HCT116 (cell line): Measurements from ENCODE around the gene GNB1L. TPM values are rescaled to one million over a fixed set of nuclear protein-coding genes. Genes with fewer than 3 reads are reported as not detected.
A peak's percentile ranks its signal among the peaks of the same experiment; 100 is the strongest.

ENCODE experiments used
- ATAC-seq: fragments of 200-7000 bp; cut with Tn5 transposase; 2 replicates; pipeline ENCODE4 v1.9.1; 2020; ENCODE audit warnings: mild to moderate bottlenecking, moderate library complexity
- BruUV-seq: library from RNA; stranded (reverse); fragments of 400-500 nt; replicated peaks from 2 replicates; lab custom pipeline; 2021; lab: Mats Ljungman, UMichigan
- CTCF ChIA-PET: fragments of 300-600 bp; sonication (Branson Sonifier 250); formaldehyde crosslinking; loops from one replicate; lab custom pipeline; 2021; ENCODE audit warnings: antibody characterized with exemption; lab: Charles Lee
- POLR2A ChIA-PET: fragments of 300-600, 350-600 bp; sonication (Branson Sonifier 250); formaldehyde crosslinking; loops from one replicate; lab custom pipeline; 2021; ENCODE audit warnings: antibody characterized with exemption; lab: Charles Lee
- RAD21 ChIA-PET, 2 experiments: fragments of 300-600 bp; sonication (Branson Sonifier 250); formaldehyde crosslinking; loops; one replicate each; lab custom pipeline; 2023; ENCODE audit warnings: low total read pairs in 2 of 2; ENCODE audit not compliant: uncharacterized antibody in 2 of 2, unreplicated experiment in 2 of 2, low non-redundant PET in 1 of 2; lab: Charles Lee
- DNase-seq: peaks from one replicate; pipeline ENCODE4 v3.0.0-alpha.2; 2010; ENCODE audit warnings: low read depth, low spot score
- H2AFZ ChIP-seq: fragments of 200-600 bp; shearing (Covaris generic), sonication (generic); 2 replicates; pipeline ENCODE4 v1.6.1; 2017; ENCODE audit warnings: low read depth, mixed run types, mixed read lengths, antibody characterized with exemption, low read length; ENCODE audit not compliant: poor library complexity, severe bottlenecking
- H3K27ac ChIP-seq: 2 replicates; pipeline ENCODE4 v1.5.1; 2012; ENCODE audit warnings: low read depth, low read length
- H3K27me3 ChIP-seq: fragments of 200-600 bp; sonication (generic); 2 replicates; pipeline ENCODE4 v1.6.1; 2016; ENCODE audit warnings: mixed run types, low read length, mixed read lengths; ENCODE audit not compliant: insufficient read depth
- H3K36me3 ChIP-seq, 2 experiments: fragments of 200-500 bp in 1 of 2; fragments of 200-600 bp in 1 of 2; sonication (Bioruptor generic) in 1 of 2; sonication (generic) in 1 of 2; 2 replicates each; pipeline versions ENCODE4 v1.5.1 to v1.6.1; 2014 to 2016; ENCODE audit warnings: low read length in 2 of 2, inconsistent platforms in 1 of 2, mixed read lengths in 1 of 2, mixed run types in 1 of 2; ENCODE audit not compliant: insufficient read depth in 2 of 2, control insufficient read depth in 1 of 2
- H3K4me1 ChIP-seq, 2 experiments: fragments of 200-600 bp in 1 of 2; sonication (generic) in 1 of 2; 2 replicates each; pipeline versions ENCODE4 v1.5.1 to v1.6.1; 2012 to 2017; ENCODE audit warnings: low read length in 2 of 2, inconsistent platforms in 1 of 2, mild to moderate bottlenecking in 1 of 2, mixed read lengths in 1 of 2, mixed run types in 1 of 2, moderate library complexity in 1 of 2; ENCODE audit not compliant: insufficient read depth in 2 of 2, control insufficient read depth in 1 of 2
- H3K4me2 ChIP-seq: fragments of 200-600 bp; sonication (generic); 2 replicates; pipeline ENCODE4 v1.6.1; 2017; ENCODE audit warnings: mixed run types, low read length, mixed read lengths
- H3K4me3 ChIP-seq, 2 experiments: fragments of 200-600 bp in 1 of 2; sonication (generic) in 1 of 2; replicated peaks in 1 of 2; 2 replicates each; pipeline ENCODE4 v1.5.1; 2011 to 2016; ENCODE audit warnings: low read length in 2 of 2, control low read depth in 1 of 2, low read depth in 1 of 2, mild to moderate bottlenecking in 1 of 2, mixed read lengths in 1 of 2, mixed run types in 1 of 2
- H3K79me2 ChIP-seq: fragments of 200-600 bp; sonication (generic); 2 replicates; pipeline ENCODE4 v1.6.1; 2017; ENCODE audit warnings: mild to moderate bottlenecking, mixed run types, low read length, moderate library complexity, mixed read lengths; ENCODE audit not compliant: insufficient read depth
- H3K9ac ChIP-seq: fragments of 200-600 bp; sonication (generic); 2 replicates; pipeline ENCODE4 v1.6.1; 2016; ENCODE audit warnings: low read length, mixed read lengths
- H3K9me2 ChIP-seq: fragments of 200-600 bp; sonication (generic), shearing (Covaris generic); 2 replicates; pipeline ENCODE4 v1.6.1; 2017; ENCODE audit warnings: mixed run types, mild to moderate bottlenecking, moderate library complexity; ENCODE audit not compliant: insufficient read depth
- H3K9me3 ChIP-seq, 2 experiments: fragments of 200-500 bp in 1 of 2; fragments of 200-600 bp in 1 of 2; sonication (Bioruptor generic) in 1 of 2; sonication (generic) in 1 of 2; 2 replicates each; pipeline ENCODE4 v1.6.1; 2014 to 2017; ENCODE audit warnings: low read length in 2 of 2, mixed read lengths in 2 of 2, inconsistent platforms in 1 of 2, low read depth in 1 of 2, mild to moderate bottlenecking in 1 of 2, mixed run types in 1 of 2, moderate library complexity in 1 of 2; ENCODE audit not compliant: control insufficient read depth in 1 of 2, insufficient read depth in 1 of 2
- H4K20me1 ChIP-seq: fragments of 200-600 bp; sonication (generic), shearing (Covaris generic); 2 replicates; pipeline ENCODE4 v1.6.1; 2017; ENCODE audit warnings: mixed run types, mild to moderate bottlenecking, moderate library complexity; ENCODE audit not compliant: insufficient read depth
- CBX3 ChIP-seq: IDR thresholded peaks from 2 replicates; pipeline ENCODE4 v1.6.1; 2012; ENCODE audit warnings: low read depth
- CEBPB ChIP-seq: IDR thresholded peaks from 2 replicates; pipeline ENCODE4 v1.6.1; 2012; ENCODE audit warnings: low read depth
- CTCF ChIP-seq, 3 experiments: fragments of 200-600 bp in 1 of 3; sonication (generic) in 1 of 3; IDR thresholded peaks in 2 of 3; conservative IDR thresholded peaks in 1 of 3; 2 replicates each; pipeline ENCODE4 v1.5.1; 2012 to 2017; ENCODE audit warnings: low read depth in 2 of 3, low read length in 2 of 3, antibody characterized with exemption in 1 of 3, borderline replicate concordance in 1 of 3, control low read depth in 1 of 3, mild to moderate bottlenecking in 1 of 3, mixed read lengths in 1 of 3, mixed run types in 1 of 3, moderate library complexity in 1 of 3; ENCODE audit not compliant: insufficient read depth in 1 of 3
- ELF1 ChIP-seq: IDR thresholded peaks from 2 replicates; pipeline ENCODE4 v1.6.1; 2012; ENCODE audit warnings: low read depth, borderline replicate concordance
- EZH2 ChIP-seq: fragments of 200-600 bp; sonication (generic); IDR thresholded peaks from 2 replicates; pipeline ENCODE4 v1.6.1; 2017; ENCODE audit warnings: antibody characterized with exemption, mixed run types
- EZH2phosphoT487 ChIP-seq: fragments of 200-600 bp; IDR thresholded peaks from 2 replicates; pipeline ENCODE4 v1.6.1; 2018; ENCODE audit warnings: antibody characterized with exemption, borderline replicate concordance
- JUND ChIP-seq: IDR thresholded peaks from 2 replicates; pipeline ENCODE4 v1.6.1; 2012
- MAX ChIP-seq: IDR thresholded peaks from 2 replicates; pipeline ENCODE4 v1.6.1; 2012
- POLR2A ChIP-seq: IDR thresholded peaks from 2 replicates; pipeline ENCODE4 v1.7.0; 2011; ENCODE audit warnings: borderline replicate concordance; ENCODE audit not compliant: insufficient read depth, insufficient read length; ENCODE audit errors: extremely low read depth
- RAD21 ChIP-seq: IDR thresholded peaks from 2 replicates; pipeline ENCODE4 v1.6.1; 2012; ENCODE audit warnings: low read depth, mild to moderate bottlenecking
- SRF ChIP-seq: IDR thresholded peaks from 2 replicates; pipeline ENCODE4 v1.6.1; 2012; ENCODE audit warnings: low read depth
- TCF7L2 ChIP-seq: IDR thresholded peaks from 2 replicates; pipeline ENCODE4 v1.7.0; 2011; ENCODE audit warnings: borderline replicate concordance, inconsistent platforms; ENCODE audit not compliant: insufficient read depth, insufficient read length; ENCODE audit errors: extremely low read depth
- ZBTB33 ChIP-seq: IDR thresholded peaks from 2 replicates; pipeline ENCODE4 v1.6.1; 2011; ENCODE audit warnings: mild to moderate bottlenecking, low read length, moderate library complexity; ENCODE audit not compliant: insufficient replicate concordance; ENCODE audit errors: extremely low read depth
- ZFX ChIP-seq: fragments of 450-650 bp; IDR thresholded peaks from 2 replicates; pipeline ENCODE4 v1.6.1; 2017
- intact Hi-C: fragments of 100-400 bp; cut with micrococcal nuclease; formaldehyde crosslinking; loops from 2 replicates; pipeline ENCODE4 v1.10.0; 2022
- total RNA-seq: library from RNA; stranded (reverse); gene quantifications from one replicate; pipeline ENCODE4 v1.2.1, GENCODE V29; 2021; ENCODE audit not compliant: unreplicated experiment

The GNB1L gene
- total RNA-seq, 1 experiment from 2014 or later, result 12.1 TPM

- Histone ChIP-seq H3K4me3 (no peak overlapping the region), H3K9ac (no peak overlapping the region), H3K9me2 (no peaks in the 10 kb centered on the region), H4K20me1 (no peaks in the 10 kb centered on the region), H2AFZ (no peak overlapping the region), H3K4me1 (no peaks in the 10 kb centered on the region), H3K4me2 (no peak overlapping the region), H3K36me3 (no peaks in the 10 kb centered on the region), H3K79me2 (no peaks in the 10 kb centered on the region), H3K9me3 (no peaks in the 10 kb centered on the region), H3K27me3 (no peaks in the 10 kb centered on the region), H3K27ac (no peak overlapping the region)
- RAD21 ChIA-PET, result no interaction called here
- no TSS peak for BruUV-seq
- POLR2A ChIA-PET, result no interaction called here
- DNase-seq (no peak), ATAC-seq (0 out of 2 replicates have a peak, but pooled peaks have one; percentile 36)
- intact Hi-C loops, result no loop called here
- TF ChIP-seq SRF, result no peak
- TF ChIP-seq CTCF (IDR thresholded peaks at IDR 0.05 in 2 of 3, conservative IDR thresholded peaks at IDR 0.05 in 1 of 3; ENCODE audit: borderline replicate concordance in 1 of 3, insufficient read depth in 1 of 3, low read depth in 2 of 3, low read length in 2 of 3), result peak in 2 of 3 experiments; percentile 12 to 15; a peak in 1 of 6 replicates
- CTCF ChIA-PET, result no interaction called here
These were observed 13.7 kb upstream of the GNB1L start for GRCh38 chr22:19868333-19868732.

- RAD21 ChIA-PET, result no interaction called here
- Histone ChIP-seq H3K4me3 (no peak overlapping the region), H3K9me2 (no peaks in the 10 kb centered on the region), H3K79me2 (no peaks in the 10 kb centered on the region), H3K9me3 (no peaks in the 10 kb centered on the region), H3K27me3 (no peaks in the 10 kb centered on the region), H3K36me3 (no peaks in the 10 kb centered on the region), H4K20me1 (no peaks in the 10 kb centered on the region), H3K27ac (no peak overlapping the region), H2AFZ (no peak overlapping the region), H3K4me2 (no peak overlapping the region), H3K9ac (no peak overlapping the region), H3K4me1 (no peaks in the 10 kb centered on the region)
- POLR2A ChIA-PET, result interaction anchor here (1.5 kb wide), 1 partner anchor 12 kb away, joined by 6 read pairs; no protein-coding TSS in a partner anchor
- intact Hi-C loops, result no loop called here
- no peak for DNase-seq
- TF ChIP-seq EZH2phosphoT487, result no peak
- TF ChIP-seq MAX, result no peak
- TF ChIP-seq EZH2, result no peak
- no peak for TF ChIP-seq SRF
- no peak for TF ChIP-seq TCF7L2
- TF ChIP-seq ZFX, result no peak
- TF ChIP-seq CBX3, result no peak
- no peak for TF ChIP-seq RAD21
- TF ChIP-seq POLR2A, result no peak
- no peak for TF ChIP-seq CEBPB
- TF ChIP-seq ZBTB33, result no peak
- TF ChIP-seq JUND, result no peak
- TF ChIP-seq ELF1, result no peak
- CTCF ChIA-PET, result no interaction called here
- no peak for ATAC-seq
- BruUV-seq, result no TSS peak
These were observed 12.9 kb upstream of the GNB1L start for GRCh38 chr22:19867617-19868016.
